Placental epithelial cell (primary cell): ENCODE results near the gene TWIST1. TPM values are rescaled to one million over a fixed set of nuclear protein-coding genes. Genes with fewer than 3 reads are reported as not detected.

Experiments
- total RNA-seq: library from RNA; depleted of rRNA; stranded (reverse); fragments of >200 nt; gene quantifications from 2 replicates; pipeline ENCODE4 v1.2.3, GENCODE V29; 2012

Gene TWIST1
- total RNA-seq: 5.2 and 6.3 TPM in 2 replicates

GRCh38 chr7:19117091-19117869 is at the start of gene TWIST1:
TSS of gene TWIST1 (minus strand) at chr7:19117636. CDS start at chr7:19117321, 315 bp downstream.

GRCh38 chr7:19144661-19145433 is 27.4 kb upstream of the TWIST1 start, which contains the start of gene FERD3L:
TSS of gene FERD3L (minus strand) at chr7:19145421. CDS start at chr7:19145362, 59 bp downstream.

Other genes with a start within 250 kb of the TWIST1 start
- not detected in 2 replicates for gene FERD3L, start 27.8 kb upstream of the TWIST1 start, total RNA-seq